HUES6 (cell line): Measurements from ENCODE around the gene ASIC1.
A peak's percentile ranks its signal among the peaks of the same experiment; 100 is the strongest.

Experiments used
- H3K27ac ChIP-seq: 2 replicates; pipeline ENCODE4 v1.7.0; 2013; ENCODE audit warnings: low read depth, mild to moderate bottlenecking, low read length, inconsistent platforms
- H3K27me3 ChIP-seq: 2 replicates; pipeline ENCODE4 v1.6.1; 2013; ENCODE audit warnings: low read length; ENCODE audit not compliant: control insufficient read depth, insufficient read depth
- H3K36me3 ChIP-seq: 2 replicates; pipeline ENCODE4 v1.6.1; 2013; ENCODE audit warnings: low read length; ENCODE audit not compliant: control insufficient read depth, insufficient read depth
- H3K4me1 ChIP-seq: 2 replicates; pipeline ENCODE4 v1.6.1; 2013; ENCODE audit warnings: low read length; ENCODE audit not compliant: control insufficient read depth, insufficient read depth
- H3K4me3 ChIP-seq: 2 replicates; pipeline ENCODE4 v1.5.1; 2013; ENCODE audit warnings: low read depth, low read length
- H3K9ac ChIP-seq: one replicate; pipeline ENCODE4 v1.6.1; 2013; ENCODE audit warnings: mild to moderate bottlenecking, low read length
- H3K9me3 ChIP-seq: 2 replicates; pipeline ENCODE4 v1.6.1; 2013; ENCODE audit warnings: low read depth, low read length; ENCODE audit not compliant: control insufficient read depth, insufficient read depth

ASIC1 gene

GRCh38 chr12:50110762-50111351, 53.5 kb downstream of the ASIC1 start:
- Histone ChIP-seq H3K9ac (no peak overlapping the region), H3K36me3 (no peaks in the 10 kb centered on the region), H3K27ac (no peak overlapping the region), H3K27me3 (no peaks in the 10 kb centered on the region), H3K9me3 (no peaks in the 10 kb centered on the region), H3K4me1 (peaks cover 18% of the 10 kb centered on the region), H3K4me3 (peak overlapping the region; percentile 49; the same call in 1 of the 2 replicates)

GRCh38 chr12:50111395-50111692, 53.9 kb downstream of the ASIC1 start:
- no peaks in the 10 kb centered on the region for H3K36me3 ChIP-seq
- H3K27ac ChIP-seq = no peak overlapping the region
- H3K4me3 ChIP-seq = peak overlapping the region; percentile 49
- H3K9me3 ChIP-seq = no peaks in the 10 kb centered on the region
- H3K9ac ChIP-seq = no peak overlapping the region
- H3K4me1 ChIP-seq = peaks cover 18% of the 10 kb centered on the region
- no peaks in the 10 kb centered on the region for H3K27me3 ChIP-seq

GRCh38 chr12:50111693-50112455, 54.5 kb downstream of the ASIC1 start, which contains the start of gene COX14:
Gene COX14 (plus strand): TSS chr12:50112236. CDS start chr12:50120044, 7,808 bp downstream.
- H3K27me3 ChIP-seq = no peaks in the 10 kb centered on the region
- H3K9ac ChIP-seq = peak within 1 kb of the TSS; percentile 84
- peaks cover 18% of the 10 kb centered on the region for H3K4me1 ChIP-seq
- H3K9me3 ChIP-seq = no peaks in the 10 kb centered on the region
- peaks cover 3% of the 10 kb centered on the region; the same call in 1 of the 2 replicates for H3K36me3 ChIP-seq
- H3K4me3 ChIP-seq = peak within 1 kb of the TSS; percentile 86
- peak within 1 kb of the TSS; percentile 8; the same call in 1 of the 2 replicates for H3K27ac ChIP-seq

GRCh38 chr12:50112456-50113218, 55.2 kb downstream of the ASIC1 start:
- Histone ChIP-seq H3K9me3 (no peaks in the 10 kb centered on the region), H3K27me3 (no peaks in the 10 kb centered on the region), H3K4me1 (peaks cover 18% of the 10 kb centered on the region), H3K4me3 (peak overlapping the region; percentile 86), H3K9ac (peak overlapping the region; percentile 84), H3K27ac (peak overlapping the region; percentile 8; the same call in 1 of the 2 replicates), H3K36me3 (peaks cover 3% of the 10 kb centered on the region; the same call in 1 of the 2 replicates)

- Histone ChIP-seq H3K36me3 (peaks cover 22% of the 10 kb centered on the region), H3K4me3 (no peak overlapping the region), H3K9ac (no peak overlapping the region), H3K4me1 (no peaks in the 10 kb centered on the region), H3K27ac (no peak overlapping the region), H3K9me3 (no peaks in the 10 kb centered on the region), H3K27me3 (no peaks in the 10 kb centered on the region)
Measured at GRCh38 chr12:50117057-50117622, 59.7 kb downstream of the ASIC1 start.

- no peak overlapping the region for H3K4me3 ChIP-seq
- no peaks in the 10 kb centered on the region for H3K9me3 ChIP-seq
- peaks cover 28% of the 10 kb centered on the region for H3K36me3 ChIP-seq
- H3K4me1 ChIP-seq = no peaks in the 10 kb centered on the region
- no peaks in the 10 kb centered on the region for H3K27me3 ChIP-seq
- H3K27ac ChIP-seq = no peak overlapping the region
- no peak overlapping the region for H3K9ac ChIP-seq
Measured at GRCh38 chr12:50119387-50119786, 62.0 kb downstream of the ASIC1 start.

- Histone ChIP-seq H3K4me3 (no peak overlapping the region), H3K4me1 (no peaks in the 10 kb centered on the region), H3K9ac (no peak overlapping the region), H3K27me3 (no peaks in the 10 kb centered on the region), H3K9me3 (no peaks in the 10 kb centered on the region), H3K27ac (no peak overlapping the region), H3K36me3 (peaks cover 28% of the 10 kb centered on the region)
Measured at GRCh38 chr12:50120521-50120920, 63.1 kb downstream of the ASIC1 start.

- H3K9me3 ChIP-seq = no peaks in the 10 kb centered on the region
- peaks cover 28% of the 10 kb centered on the region for H3K36me3 ChIP-seq
- H3K27ac ChIP-seq = no peak overlapping the region
- H3K4me3 ChIP-seq = no peak overlapping the region
- H3K4me1 ChIP-seq = no peaks in the 10 kb centered on the region
- H3K27me3 ChIP-seq = no peaks in the 10 kb centered on the region
- no peak overlapping the region for H3K9ac ChIP-seq
Measured at GRCh38 chr12:50120953-50121352, 63.6 kb downstream of the ASIC1 start.

- no peaks in the 10 kb centered on the region for H3K9me3 ChIP-seq
- H3K4me1 ChIP-seq = no peaks in the 10 kb centered on the region
- H3K9ac ChIP-seq = no peak overlapping the region
- no peak overlapping the region for H3K27ac ChIP-seq
- no peaks in the 10 kb centered on the region for H3K27me3 ChIP-seq
- peaks cover 28% of the 10 kb centered on the region for H3K36me3 ChIP-seq
- no peak overlapping the region for H3K4me3 ChIP-seq
Measured at GRCh38 chr12:50121641-50122040, 64.2 kb downstream of the ASIC1 start.

GRCh38 chr12:50123203-50123602, 65.8 kb downstream of the ASIC1 start:
- H3K9me3 ChIP-seq = no peaks in the 10 kb centered on the region
- no peak overlapping the region for H3K27ac ChIP-seq
- H3K27me3 ChIP-seq = no peaks in the 10 kb centered on the region
- H3K9ac ChIP-seq = no peak overlapping the region
- H3K4me1 ChIP-seq = no peaks in the 10 kb centered on the region
- H3K36me3 ChIP-seq = peaks cover 38% of the 10 kb centered on the region
- no peak overlapping the region for H3K4me3 ChIP-seq
